Islet precursor cell (in vitro differentiated cells): Measurements from ENCODE around the gene MTERF4.

Experiments used
- DNase-seq: peaks from one replicate; pipeline ENCODE4 v3.0.0-alpha.2; 2018

The MTERF4 gene

DNA sequence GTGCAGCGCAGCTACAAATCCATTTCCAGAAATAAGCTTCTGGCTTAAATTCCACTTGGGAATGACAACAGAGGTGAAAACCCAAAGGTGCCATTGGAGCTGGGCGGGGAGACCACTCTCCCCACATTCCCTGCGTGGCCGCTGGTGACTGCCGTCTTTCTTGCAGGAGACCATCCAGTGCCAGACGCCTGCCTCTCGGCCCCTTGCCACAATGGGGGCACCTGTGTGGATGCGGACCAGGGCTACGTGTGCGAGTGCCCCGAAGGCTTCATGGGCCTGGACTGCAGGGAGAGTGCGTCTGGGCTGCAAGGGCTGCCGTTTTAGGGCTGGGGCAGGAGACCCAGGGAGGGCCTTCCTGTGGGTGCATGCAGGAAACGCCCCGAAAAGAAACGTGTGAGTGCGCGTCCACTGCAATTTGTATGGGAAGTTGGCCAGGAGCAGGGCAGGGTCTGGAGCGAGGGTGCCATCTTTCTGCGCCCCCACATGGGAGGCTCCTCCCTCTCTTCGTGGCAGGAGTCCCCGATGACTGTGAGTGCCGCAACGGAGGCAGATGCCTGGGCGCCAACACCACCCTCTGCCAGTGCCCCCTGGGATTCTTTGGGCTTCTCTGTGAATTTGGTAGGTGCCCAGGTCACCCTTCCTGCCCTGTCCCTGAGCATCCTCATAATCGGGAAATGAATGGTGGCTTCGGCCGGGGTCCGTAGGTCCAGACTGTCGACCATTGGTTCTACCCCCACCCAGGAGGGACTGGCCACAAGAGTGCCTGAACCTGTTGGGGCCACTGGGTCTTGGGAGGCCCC is 53.7 kb downstream of the MTERF4 start:
- DNase-seq = no peak

DNA sequence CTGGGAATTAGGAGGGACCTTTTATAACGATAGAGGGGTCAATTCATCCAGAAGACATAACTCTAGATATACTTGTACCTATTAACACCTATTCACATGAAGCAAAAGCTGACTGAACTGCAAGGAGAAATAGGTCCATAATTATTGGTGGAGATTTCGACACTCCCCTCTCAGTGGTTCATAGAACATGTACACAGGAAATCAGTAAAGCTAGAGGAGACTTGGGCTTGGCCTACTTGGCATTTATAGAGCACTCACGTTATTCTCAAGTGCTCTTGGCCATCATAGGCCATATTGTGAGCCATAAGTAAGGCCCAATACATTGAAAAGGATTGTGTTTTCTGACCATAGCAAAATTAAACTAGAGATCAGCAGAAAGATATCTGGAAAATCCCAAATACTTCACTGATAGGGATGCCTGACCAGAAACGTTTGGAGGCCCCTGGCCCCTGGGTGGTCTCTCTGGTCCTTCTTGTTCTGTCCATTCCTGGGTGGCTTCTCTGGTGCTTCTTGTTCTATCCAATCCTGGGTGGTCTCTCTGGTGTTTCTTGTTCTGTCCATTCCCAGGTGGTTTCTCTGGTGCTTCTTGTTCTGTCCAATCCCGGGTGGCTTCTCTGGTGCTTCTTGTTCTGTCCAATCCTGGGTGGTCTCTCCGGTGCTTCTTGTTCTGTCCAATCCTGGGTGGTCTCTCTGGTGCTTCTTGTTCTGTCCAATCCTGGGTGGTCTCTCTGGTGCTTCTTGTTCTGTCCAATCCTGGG is 54.7 kb downstream of the MTERF4 start:
- DNase-seq = no peak
